Psoas muscle (tissue), 8 donors: ENCODE data around the gene AGPAT4. TPM values are rescaled to one million over a fixed set of nuclear protein-coding genes. Genes with fewer than 3 reads are reported as not detected.

Experiments
- ATAC-seq, 4 donors: fragments of 200-7000 bp; cut with Tn5 transposase; one replicate each; pipeline ENCODE4 v1.9.1; 2020; ENCODE audit warnings: moderate library complexity in 3 of 4, mild to moderate bottlenecking in 2 of 4
- DNase-seq, 2 donors: peaks; one replicate each; pipeline ENCODE4 v3.0.0-alpha.2; 2020
- H3K27ac ChIP-seq: fragments of 200-600 bp; one replicate; pipeline ENCODE4 v1.8.0; 2022
- H3K27me3 ChIP-seq, 3 donors: fragments of 200-600 bp in 1 of 3; one replicate each; pipeline versions ENCODE4 v1.6.1 to v1.8.0; 2013 to 2022; ENCODE audit warnings: low read length in 2 of 3, mild to moderate bottlenecking in 2 of 3, moderate library complexity in 1 of 3; ENCODE audit not compliant: insufficient read depth in 3 of 3
- H3K36me3 ChIP-seq, 2 donors: fragments of 200-600 bp in 1 of 2; one replicate each; pipeline versions ENCODE4 v1.6.1 to v1.8.0; 2013 to 2022; ENCODE audit warnings: low read depth in 1 of 2, mild to moderate bottlenecking in 1 of 2, moderate library complexity in 1 of 2; ENCODE audit not compliant: insufficient read depth in 1 of 2
- H3K4me1 ChIP-seq: fragments of 200-600 bp; one replicate; pipeline ENCODE4 v1.8.0; 2022
- H3K4me3 ChIP-seq: fragments of 200-600 bp; one replicate; pipeline ENCODE4 v1.8.0; 2022; ENCODE audit warnings: mild to moderate bottlenecking
- H3K9me3 ChIP-seq: fragments of 200-600 bp; one replicate; pipeline ENCODE4 v1.8.0; 2022
- WGBS, 3 donors: extraction: QIAGEN DNeasy Blood & Tissue Kit; methylation state at CpG; one replicate each; pipeline versions ENCODE4 v1.1.6 to v1.1.7; 2013; 5-methylcytosine and 5-hydroxymethylcytosine counted together
- intact Hi-C, 2 donors: fragments of 100-400 bp; cut with DNase I; formaldehyde crosslinking; loops; one replicate each; pipeline versions ENCODE4 v1.11.0 to v1.14.2; 2022
- polyA plus RNA-seq, 3 donors: library from polyadenylated mRNA; stranded (reverse); fragments of 200-250 nt; gene quantifications; one replicate each; pipeline ENCODE4 v1.2.3, GENCODE V29; 2013
- total RNA-seq, 4 donors: library from RNA; stranded (reverse); fragmentation: NEBNext Ultra II Directional in 2 of 4; extraction: Animal tissue kit (Norgen Biotek cat#: 25700) in 2 of 4; gene quantifications; one replicate each; pipeline versions ENCODE4 v1.2.1 to v1.2.4, GENCODE V29; 2021 to 2023
- TF ChIP-seq, protein P1 (sequence below): fragments of 200-600 bp; IDR thresholded peaks from one replicate; pipeline ENCODE4 v1.8.0; 2022; ENCODE audit warnings: antibody characterized with exemption
- donor health status: healthy with polysubstance abuse.
- donor health status: DM: no; HTN: no; CAD: no; lungs with moderate emphysema.
- donor health status: Bipolar disorder and iron deficiency.
- donor health status: healthy.
- donor health status: DM: yes; HTN: yes; CAD: no.
- donor health status: DM: no; HTN: no; CAD: no.
- donor health status: DM: no; HTN: no; CAD: no.
- donor health status: DM: yes; HTN: yes; CAD: no.

Gene AGPAT4
- total and polyA plus RNA-seq, 7 donors, result 0.18 to 1.7 (median 0.59) TPM

DNA sequence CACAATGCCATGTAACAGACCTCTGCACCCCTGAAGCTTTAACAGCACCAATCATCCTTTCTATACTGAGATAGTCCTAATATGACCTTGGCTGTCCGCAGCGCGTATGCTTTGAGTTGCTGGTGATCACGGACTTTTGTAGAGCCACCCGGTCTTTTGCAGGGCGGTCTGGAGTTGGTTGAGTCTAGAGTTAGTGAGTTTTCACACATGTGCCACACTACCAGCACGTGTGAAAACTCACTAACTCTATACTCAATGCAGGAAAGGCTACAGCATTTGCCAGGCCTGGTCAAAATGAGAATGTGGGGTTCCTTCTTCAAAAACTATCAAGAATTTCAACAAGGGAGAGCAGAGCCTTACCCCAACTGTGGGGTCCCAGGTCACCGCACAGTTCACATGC, 14.6 kb downstream of the AGPAT4 start:
- intact Hi-C loops, result no loop called here
- Histone ChIP-seq H3K27ac (no peak overlapping the region), H3K27me3 (no peaks in the 10 kb centered on the region), H3K9me3 (no peaks in the 10 kb centered on the region), H3K4me3 (no peak overlapping the region), H3K36me3 (no peaks in the 10 kb centered on the region), H3K4me1 (no peaks in the 10 kb centered on the region)
- TF ChIP-seq, protein P1, sequence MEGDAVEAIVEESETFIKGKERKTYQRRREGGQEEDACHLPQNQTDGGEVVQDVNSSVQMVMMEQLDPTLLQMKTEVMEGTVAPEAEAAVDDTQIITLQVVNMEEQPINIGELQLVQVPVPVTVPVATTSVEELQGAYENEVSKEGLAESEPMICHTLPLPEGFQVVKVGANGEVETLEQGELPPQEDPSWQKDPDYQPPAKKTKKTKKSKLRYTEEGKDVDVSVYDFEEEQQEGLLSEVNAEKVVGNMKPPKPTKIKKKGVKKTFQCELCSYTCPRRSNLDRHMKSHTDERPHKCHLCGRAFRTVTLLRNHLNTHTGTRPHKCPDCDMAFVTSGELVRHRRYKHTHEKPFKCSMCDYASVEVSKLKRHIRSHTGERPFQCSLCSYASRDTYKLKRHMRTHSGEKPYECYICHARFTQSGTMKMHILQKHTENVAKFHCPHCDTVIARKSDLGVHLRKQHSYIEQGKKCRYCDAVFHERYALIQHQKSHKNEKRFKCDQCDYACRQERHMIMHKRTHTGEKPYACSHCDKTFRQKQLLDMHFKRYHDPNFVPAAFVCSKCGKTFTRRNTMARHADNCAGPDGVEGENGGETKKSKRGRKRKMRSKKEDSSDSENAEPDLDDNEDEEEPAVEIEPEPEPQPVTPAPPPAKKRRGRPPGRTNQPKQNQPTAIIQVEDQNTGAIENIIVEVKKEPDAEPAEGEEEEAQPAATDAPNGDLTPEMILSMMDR, result no peak
- DNase-seq, result no peak
- whole genome bisulfite sequencing, 3 donors, result 96 to 98% (median 98%) methylated on average over 8 of the region's 8 CpGs
- no peak for ATAC-seq

DNA sequence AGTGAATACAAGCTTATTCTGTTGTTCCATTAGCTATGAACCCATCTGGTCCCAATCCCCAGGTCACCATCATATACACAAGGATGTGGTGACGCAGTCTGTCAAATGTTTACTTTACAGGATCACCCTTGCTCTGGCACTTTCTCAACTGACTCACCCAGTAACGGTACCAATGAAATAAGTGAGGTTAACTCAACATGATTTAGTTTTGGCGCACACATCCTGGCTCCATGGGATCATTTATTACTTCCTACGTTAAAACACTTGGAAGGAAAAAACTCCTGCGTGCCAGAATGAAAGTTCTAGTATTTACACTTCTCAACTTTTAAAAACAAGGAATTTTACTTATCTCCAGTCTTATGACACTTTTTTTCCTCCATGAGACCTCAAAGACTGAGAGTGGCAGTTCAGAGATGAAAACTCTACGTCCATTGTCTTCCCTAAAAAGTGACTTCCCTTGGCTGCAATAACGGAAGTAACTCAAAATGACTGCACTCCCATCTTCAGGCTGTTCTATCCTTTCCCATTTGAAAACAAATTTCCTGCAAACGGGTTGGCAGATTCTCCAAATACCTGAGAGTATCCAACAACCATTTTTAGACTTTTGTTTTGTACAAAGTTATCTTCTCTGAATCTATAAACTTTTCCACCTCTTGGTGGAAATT, 15.9 kb downstream of the AGPAT4 start:
- Histone ChIP-seq H3K4me3 (no peak overlapping the region), H3K4me1 (no peaks in the 10 kb centered on the region), H3K27ac (no peak overlapping the region), H3K36me3 (no peaks in the 10 kb centered on the region), H3K27me3 (no peaks in the 10 kb centered on the region), H3K9me3 (no peaks in the 10 kb centered on the region)
- DNase-seq, result no peak
- intact Hi-C loops, result no loop called here
- TF ChIP-seq, protein P1, result no peak
- ATAC-seq, result no peak
- WGBS, 3 donors, result 46 to 51% (median 49%) methylated on average over 8 of the region's 8 CpGs

DNA sequence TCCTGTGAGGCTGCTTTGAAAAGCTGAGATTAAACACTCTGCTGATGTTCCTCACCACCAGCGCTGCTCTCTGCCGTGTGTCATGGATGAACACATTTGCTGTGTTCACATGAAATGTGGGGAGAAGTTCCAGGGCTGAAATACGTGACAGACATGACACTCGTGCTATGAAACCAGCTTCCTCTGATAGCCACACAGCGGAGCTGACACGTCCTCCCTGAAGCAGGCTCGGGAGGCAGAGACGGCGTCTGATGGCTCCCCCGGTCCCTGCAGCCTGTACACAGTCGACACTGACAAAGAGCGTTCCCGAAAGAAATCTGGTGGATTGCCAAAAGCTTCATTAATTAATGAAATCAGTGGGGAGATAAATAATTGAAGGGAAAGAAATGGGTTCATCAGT, 17.5 kb downstream of the AGPAT4 start:
- no peak for ATAC-seq
- 90 to 91% (median 91%) methylated on average over 13 of the region's 13 CpGs for WGBS, 3 donors

DNA sequence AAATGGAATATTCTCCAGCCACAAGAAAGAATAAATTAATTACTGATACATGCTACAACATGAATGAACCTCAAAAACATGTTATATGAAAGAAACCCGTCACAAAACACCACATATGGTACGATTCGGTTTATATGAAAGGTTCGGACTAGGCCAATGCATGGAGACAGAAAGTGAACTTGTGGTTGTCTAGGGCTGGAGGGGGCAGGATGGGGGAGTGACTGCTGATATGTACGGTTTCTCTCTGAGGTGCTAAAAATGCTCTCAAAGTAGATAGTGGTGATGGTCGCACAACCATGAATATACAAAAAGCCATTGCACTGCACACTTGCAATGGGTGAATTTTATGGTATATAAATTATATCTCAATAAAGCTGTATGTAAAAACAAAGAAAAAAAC, 18.3 kb downstream of the AGPAT4 start:
- no peak overlapping the region for H3K4me3 ChIP-seq
- H3K9me3 ChIP-seq, result no peaks in the 10 kb centered on the region
- WGBS, 3 donors, result 92 to 97% (median 94%) methylated on average over 6 of the region's 6 CpGs
- H3K4me1 ChIP-seq, result no peaks in the 10 kb centered on the region
- TF ChIP-seq, protein P1, result no peak
- H3K36me3 ChIP-seq, result no peaks in the 10 kb centered on the region
- H3K27ac ChIP-seq, result no peak overlapping the region
- intact Hi-C loops, result no loop called here
- H3K27me3 ChIP-seq, result no peaks in the 10 kb centered on the region
- DNase-seq, result no peak
- no peak for ATAC-seq

More for the DNA sequence above, 17.5 kb downstream of the AGPAT4 start:
- H3K4me3 ChIP-seq, result no peak overlapping the region
- no peaks in the 10 kb centered on the region for H3K36me3 ChIP-seq
- intact Hi-C loops, result no loop called here
- TF ChIP-seq, protein P1, result no peak
- no peaks in the 10 kb centered on the region for H3K9me3 ChIP-seq
- no peaks in the 10 kb centered on the region for H3K27me3 ChIP-seq
- DNase-seq, result no peak
- H3K27ac ChIP-seq, result no peak overlapping the region
- H3K4me1 ChIP-seq, result no peaks in the 10 kb centered on the region
